PC-9 (cell line): ENCODE measurements around the gene STN1. TPM values are rescaled to one million over a fixed set of nuclear protein-coding genes. Genes with fewer than 3 reads are reported as not detected.

ENCODE experiments used
- BruUV-seq: library from RNA; stranded (reverse); fragments of 400-500 nt; replicated peaks from 2 replicates; lab custom pipeline; 2021; lab: Mats Ljungman, UMichigan
- CTCF ChIA-PET: fragments of 300-600 bp; sonication (Branson Sonifier 250); formaldehyde crosslinking; loops from one replicate; lab custom pipeline; 2022; ENCODE audit warnings: antibody characterized with exemption; lab: Charles Lee
- POLR2A ChIA-PET: fragments of 300-600 bp; sonication (Branson Sonifier 250); formaldehyde crosslinking; loops from one replicate; lab custom pipeline; 2022; ENCODE audit warnings: antibody characterized with exemption; ENCODE audit not compliant: unreplicated experiment; lab: Charles Lee
- DNase-seq, 2 experiments: peaks; one replicate each; pipeline versions ENCODE4 v3.0.0 to v3.0.0-alpha.2; 2015 to 2022; ENCODE audit warnings: mixed read lengths in 1 of 2
- H2AFZ ChIP-seq: fragments of 200-600 bp; sonication (generic); 2 replicates; pipeline ENCODE4 v1.8.1; 2017; ENCODE audit warnings: antibody characterized with exemption
- H3F3A ChIP-seq: fragments of 200-600 bp; sonication (generic); 2 replicates; pipeline ENCODE4 v1.8.1; 2017; ENCODE audit warnings: antibody characterized with exemption, mild to moderate bottlenecking, low read depth; ENCODE audit not compliant: insufficient read depth
- H3K27ac ChIP-seq: fragments of 200-600 bp; sonication (generic); 2 replicates; pipeline ENCODE4 v1.6.1; 2016; ENCODE audit warnings: mixed run types
- H3K27me3 ChIP-seq: fragments of 200-600 bp; sonication (generic); 2 replicates; pipeline ENCODE4 v1.6.1; 2016; ENCODE audit warnings: low read depth, mixed run types; ENCODE audit not compliant: insufficient read depth
- H3K36me3 ChIP-seq: fragments of 200-600 bp; sonication (generic); 2 replicates; pipeline ENCODE4 v1.6.1; 2016; ENCODE audit warnings: low read depth, mixed run types
- H3K4me1 ChIP-seq: fragments of 200-600 bp; sonication (generic); replicated peaks from 2 replicates; pipeline ENCODE4 v1.6.1; 2016; ENCODE audit warnings: mixed run types; ENCODE audit not compliant: insufficient read depth
- H3K4me2 ChIP-seq: fragments of 200-600 bp; sonication (generic); 2 replicates; pipeline ENCODE4 v1.6.1; 2017; ENCODE audit warnings: mixed run types
- H3K4me3 ChIP-seq: fragments of 200-600 bp; sonication (generic); 2 replicates; pipeline ENCODE4 v1.6.1; 2016; ENCODE audit warnings: mixed run types
- H3K79me2 ChIP-seq: fragments of 200-600 bp; sonication (generic); 2 replicates; pipeline ENCODE4 v1.6.1; 2017; ENCODE audit warnings: low read depth, mixed run types
- H3K9me2 ChIP-seq: fragments of 200-600 bp; sonication (generic); 2 replicates; pipeline ENCODE4 v1.8.1; 2017; ENCODE audit warnings: mild to moderate bottlenecking; ENCODE audit not compliant: insufficient read depth
- H3K9me3 ChIP-seq: fragments of 200-600 bp; sonication (generic); 2 replicates; pipeline ENCODE4 v1.8.1; 2016; ENCODE audit warnings: low read depth; ENCODE audit not compliant: insufficient read depth
- H4K20me1 ChIP-seq: fragments of 200-600 bp; sonication (generic); 2 replicates; pipeline ENCODE4 v1.8.1; 2017; ENCODE audit not compliant: insufficient read depth
- EZH2 ChIP-seq: fragments of 200-600 bp; sonication (generic); IDR thresholded peaks from 2 replicates; pipeline ENCODE4 v1.8.0; 2017; ENCODE audit warnings: antibody characterized with exemption, low read depth
- intact Hi-C: fragments of 100-400 bp; cut with micrococcal nuclease; formaldehyde crosslinking; loops from one replicate; pipeline ENCODE4 v1.10.0; 2022; ENCODE audit not compliant: unreplicated experiment
- total RNA-seq: library from RNA; stranded (reverse); gene quantifications from 2 replicates; pipeline ENCODE4 v1.2.3, GENCODE V29; 2021
- TF ChIP-seq, protein P1 (sequence below): fragments of 200-600 bp; sonication (generic); conservative IDR thresholded peaks from 2 replicates; pipeline ENCODE4 v1.6.1; 2017; ENCODE audit warnings: mixed run types, antibody characterized with exemption, mild to moderate bottlenecking, moderate library complexity

The STN1 gene
- total RNA-seq, 1 experiment from 2014 or later: 20.5 TPM

DNA sequence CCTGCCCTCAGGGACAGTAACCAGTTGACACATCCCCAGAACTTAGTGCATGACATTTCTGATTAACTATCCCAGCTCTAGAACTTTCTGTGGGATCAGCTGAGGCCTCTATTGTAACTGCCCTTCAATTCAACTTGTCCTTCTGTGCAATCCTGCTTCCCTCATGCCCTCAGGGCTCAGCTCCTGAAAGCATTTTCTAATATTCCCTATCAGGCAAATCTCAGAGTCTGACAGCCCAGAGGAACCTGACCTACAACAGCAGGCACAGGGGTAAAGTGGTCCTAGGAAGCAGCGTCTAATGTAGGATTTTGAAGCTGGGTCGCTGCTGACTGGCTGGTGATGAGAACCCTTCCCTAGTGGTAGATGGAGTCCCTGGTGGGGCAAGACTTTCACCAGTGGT, 13.6 kb upstream of the STN1 start:
- H3K4me3 ChIP-seq: no peak overlapping the region
- intact Hi-C loops: no loop called here
- DNase-seq: no peak
- no peak for TF ChIP-seq EZH2
- TF ChIP-seq, protein P1, sequence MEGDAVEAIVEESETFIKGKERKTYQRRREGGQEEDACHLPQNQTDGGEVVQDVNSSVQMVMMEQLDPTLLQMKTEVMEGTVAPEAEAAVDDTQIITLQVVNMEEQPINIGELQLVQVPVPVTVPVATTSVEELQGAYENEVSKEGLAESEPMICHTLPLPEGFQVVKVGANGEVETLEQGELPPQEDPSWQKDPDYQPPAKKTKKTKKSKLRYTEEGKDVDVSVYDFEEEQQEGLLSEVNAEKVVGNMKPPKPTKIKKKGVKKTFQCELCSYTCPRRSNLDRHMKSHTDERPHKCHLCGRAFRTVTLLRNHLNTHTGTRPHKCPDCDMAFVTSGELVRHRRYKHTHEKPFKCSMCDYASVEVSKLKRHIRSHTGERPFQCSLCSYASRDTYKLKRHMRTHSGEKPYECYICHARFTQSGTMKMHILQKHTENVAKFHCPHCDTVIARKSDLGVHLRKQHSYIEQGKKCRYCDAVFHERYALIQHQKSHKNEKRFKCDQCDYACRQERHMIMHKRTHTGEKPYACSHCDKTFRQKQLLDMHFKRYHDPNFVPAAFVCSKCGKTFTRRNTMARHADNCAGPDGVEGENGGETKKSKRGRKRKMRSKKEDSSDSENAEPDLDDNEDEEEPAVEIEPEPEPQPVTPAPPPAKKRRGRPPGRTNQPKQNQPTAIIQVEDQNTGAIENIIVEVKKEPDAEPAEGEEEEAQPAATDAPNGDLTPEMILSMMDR: no peak
- ChIA-PET POLR2A (no interaction called here), CTCF (no interaction called here)
- no peaks in the 10 kb centered on the region for H3K9me2 ChIP-seq
- H3K9me3 ChIP-seq: no peaks in the 10 kb centered on the region
- no peak overlapping the region for H3K4me2 ChIP-seq
- no peaks in the 10 kb centered on the region for H3K27me3 ChIP-seq
- H3K79me2 ChIP-seq: no peaks in the 10 kb centered on the region
- no TSS peak for BruUV-seq
- no peaks in the 10 kb centered on the region for H3K36me3 ChIP-seq
- no peaks in the 10 kb centered on the region; the same call in 1 of the 2 replicates for H3K4me1 ChIP-seq
- no peak overlapping the region for H2AFZ ChIP-seq
- H3F3A ChIP-seq: no peaks in the 10 kb centered on the region
- H3K27ac ChIP-seq: no peak overlapping the region
- no peaks in the 10 kb centered on the region for H4K20me1 ChIP-seq

DNA sequence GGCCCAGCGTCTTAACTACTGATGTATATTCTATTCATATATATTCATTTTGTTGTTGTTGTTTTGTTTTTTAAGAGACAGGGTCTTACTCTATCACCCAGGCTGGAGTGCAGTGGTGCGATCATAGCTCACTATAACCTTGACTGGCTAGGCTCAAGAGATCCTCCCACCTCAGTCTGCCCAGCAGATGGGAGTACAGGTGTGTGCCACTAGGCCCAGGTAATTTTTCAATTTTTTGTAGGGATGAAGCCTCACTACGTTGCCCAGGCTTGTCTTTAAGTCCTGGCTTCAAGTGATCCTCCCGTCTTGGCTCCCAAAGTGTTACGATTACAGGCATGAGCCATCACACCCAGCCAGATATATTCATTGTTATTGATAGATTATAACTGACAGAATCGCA, 12.9 kb upstream of the STN1 start:
- H3K4me3 ChIP-seq: no peak overlapping the region
- no TSS peak for BruUV-seq
- no peak overlapping the region for H3K27ac ChIP-seq
- no peaks in the 10 kb centered on the region for H3K36me3 ChIP-seq
- no peaks in the 10 kb centered on the region for H3K9me2 ChIP-seq
- ChIA-PET POLR2A (no interaction called here), CTCF (no interaction called here)
- H4K20me1 ChIP-seq: no peaks in the 10 kb centered on the region
- DNase-seq: no peak
- no peak overlapping the region for H3K4me2 ChIP-seq
- H3K4me1 ChIP-seq: no peaks in the 10 kb centered on the region; the same call in 1 of the 2 replicates
- no peaks in the 10 kb centered on the region for H3K79me2 ChIP-seq
- no peaks in the 10 kb centered on the region for H3F3A ChIP-seq
- no peak overlapping the region for H2AFZ ChIP-seq
- H3K27me3 ChIP-seq: no peaks in the 10 kb centered on the region
- no peak for TF ChIP-seq EZH2
- TF ChIP-seq, protein P1: no peak
- no peaks in the 10 kb centered on the region for H3K9me3 ChIP-seq
- intact Hi-C loops: no loop called here

DNA sequence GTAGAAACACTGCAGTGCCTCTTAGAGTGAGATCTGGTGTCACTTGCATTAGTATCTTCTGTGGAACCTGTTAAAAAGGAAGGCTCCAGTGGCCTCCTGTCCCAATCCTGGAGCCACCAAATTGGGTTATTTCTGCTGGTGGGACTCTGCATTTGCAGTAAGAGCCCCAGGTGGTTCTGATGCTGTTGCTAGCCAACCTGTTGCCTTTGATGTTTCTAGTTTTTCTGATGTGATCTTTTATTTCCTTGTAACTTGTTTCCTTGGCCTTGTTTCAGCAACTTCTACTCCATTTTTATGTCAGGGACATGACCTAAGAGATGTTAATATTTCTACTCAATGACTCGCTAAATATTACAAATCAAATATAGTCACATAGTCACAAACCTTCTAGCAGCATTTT, 12.5 kb upstream of the STN1 start:
- Histone ChIP-seq H3K36me3 (no peaks in the 10 kb centered on the region), H3K27me3 (no peaks in the 10 kb centered on the region), H3K27ac (no peak overlapping the region), H3K9me2 (no peaks in the 10 kb centered on the region), H3K9me3 (no peaks in the 10 kb centered on the region), H3K4me2 (no peak overlapping the region), H4K20me1 (no peaks in the 10 kb centered on the region), H3K4me1 (no peaks in the 10 kb centered on the region; the same call in 1 of the 2 replicates), H3K79me2 (no peaks in the 10 kb centered on the region), H3K4me3 (no peak overlapping the region), H3F3A (no peaks in the 10 kb centered on the region), H2AFZ (no peak overlapping the region)
- no peak for DNase-seq
- intact Hi-C loops: no loop called here
- ChIA-PET CTCF (no interaction called here), POLR2A (no interaction called here)
- TF ChIP-seq EZH2: no peak
- TF ChIP-seq, protein P1: no peak
- BruUV-seq: no TSS peak
